T-helper 17 cell (primary cell): ENCODE data around the gene TET1. TPM values are rescaled to one million over a fixed set of nuclear protein-coding genes. Genes with fewer than 3 reads are reported as not detected.

Experiments
- ATAC-seq: fragments of 150-1000 bp; cut with Tn5 transposase; 2 replicates; pipeline ENCODE4 v1.10.0; 2021; ENCODE audit warnings: mild to moderate bottlenecking, moderate library complexity
- DNase-seq, 3 donors: peaks; one replicate each; pipeline versions ENCODE4 v3.0.0 to v3.0.0-alpha.2; 2020 to 2021
- H3K9me3 ChIP-seq: one replicate; pipeline ENCODE4 v1.7.0; 2013; ENCODE audit warnings: low read length, mild to moderate bottlenecking; ENCODE audit not compliant: control insufficient read depth, poor library complexity, severe bottlenecking
- H3K27ac Mint-ChIP-seq: one replicate; pipeline ENCODE4 v1.8.0; 2022; ENCODE audit warnings: mild to moderate bottlenecking, moderate library complexity, mixed read lengths
- H3K27me3 Mint-ChIP-seq: one replicate; pipeline ENCODE4 v1.8.0; 2022; ENCODE audit warnings: mixed read lengths
- H3K36me3 Mint-ChIP-seq: one replicate; pipeline ENCODE4 v1.8.0; 2022; ENCODE audit warnings: low read depth, mixed read lengths
- H3K4me1 Mint-ChIP-seq: one replicate; pipeline ENCODE4 v1.8.0; 2022; ENCODE audit warnings: mild to moderate bottlenecking, mixed read lengths
- H3K4me3 Mint-ChIP-seq: one replicate; pipeline ENCODE4 v1.8.0; 2022; ENCODE audit warnings: mild to moderate bottlenecking, moderate library complexity, mixed read lengths
- total RNA-seq, 4 donors: library from RNA in 2 of 4; stranded (reverse) in 2 of 4; gene quantifications; one replicate each; pipeline ENCODE4 v1.2.3 and lab custom pipeline; 2022 to 2026

The TET1 gene
- total RNA-seq, 2 donors from 2014 or later = 2.2 to 2.8 TPM

DNA sequence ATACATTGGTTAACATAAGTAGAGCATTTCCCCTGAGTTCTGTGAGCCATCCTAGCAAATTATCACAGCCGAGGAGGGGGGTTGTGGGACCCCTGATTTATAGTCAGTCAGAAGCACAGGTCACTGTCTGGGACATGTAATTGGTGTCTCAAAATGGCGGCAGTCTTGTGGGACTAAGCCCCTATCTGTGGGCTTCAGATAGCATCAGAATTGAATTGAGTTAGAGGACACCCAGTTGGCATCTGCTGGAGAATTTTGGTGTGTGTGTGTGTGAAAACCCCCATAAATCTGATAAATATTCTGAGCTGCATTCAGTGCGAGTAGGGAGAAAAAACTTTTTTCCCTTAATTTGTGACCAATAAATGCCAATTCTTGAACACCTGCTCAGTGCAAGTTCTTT lies 6.5 kb upstream of the TET1 start:
- Mint-ChIP-seq H3K4me3 (no peak overlapping the region), H3K27me3 (peaks cover 11% of the 10 kb centered on the region), H3K4me1 (peaks cover 7% of the 10 kb centered on the region), H3K27ac (no peak overlapping the region), H3K36me3 (peaks cover 2% of the 10 kb centered on the region)
- no peaks in the 10 kb centered on the region for H3K9me3 ChIP-seq
- DNase-seq (no peak), ATAC-seq (no peak)

DNA sequence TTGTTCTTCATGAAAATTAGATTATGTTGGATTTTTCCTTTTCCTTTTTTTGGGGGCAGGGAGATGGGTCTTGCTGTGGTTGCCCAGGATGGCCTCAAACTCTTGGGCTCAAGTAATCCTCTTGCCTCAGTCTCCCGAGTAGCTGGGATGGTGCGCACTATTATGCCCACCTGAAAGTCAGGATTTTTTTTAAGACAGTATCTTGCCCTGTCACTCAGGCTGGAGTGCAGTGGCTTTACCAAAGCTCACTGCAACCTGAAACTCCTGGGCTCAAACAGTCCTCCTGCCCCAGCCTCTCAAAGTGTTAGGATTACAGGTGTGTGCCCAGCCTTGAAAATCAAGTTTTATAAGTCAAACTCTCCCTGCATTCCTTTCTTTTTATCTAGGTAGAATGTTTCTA lies 1.7 kb upstream of the TET1 start:
- H3K4me3 Mint-ChIP-seq = no peak overlapping the region
- H3K27ac Mint-ChIP-seq = no peak overlapping the region
- H3K27me3 Mint-ChIP-seq = peaks cover 47% of the 10 kb centered on the region
- H3K4me1 Mint-ChIP-seq = peaks cover 20% of the 10 kb centered on the region
- ATAC-seq (no peak), DNase-seq (no peak)
- H3K36me3 Mint-ChIP-seq = peaks cover 8% of the 10 kb centered on the region
- no peaks in the 10 kb centered on the region for H3K9me3 ChIP-seq

- Mint-ChIP-seq H3K27ac (no peak overlapping the region), H3K36me3 (peaks cover 8% of the 10 kb centered on the region), H3K27me3 (peaks cover 53% of the 10 kb centered on the region), H3K4me1 (peaks cover 20% of the 10 kb centered on the region), H3K4me3 (peak overlapping the region; percentile 19)
- no peaks in the 10 kb centered on the region for H3K9me3 ChIP-seq
- ATAC-seq = no peak
- DNase-seq = no peak
These were observed 886 bp upstream of the TET1 start for GRCh38 chr10:68559251-68559650.

DNA sequence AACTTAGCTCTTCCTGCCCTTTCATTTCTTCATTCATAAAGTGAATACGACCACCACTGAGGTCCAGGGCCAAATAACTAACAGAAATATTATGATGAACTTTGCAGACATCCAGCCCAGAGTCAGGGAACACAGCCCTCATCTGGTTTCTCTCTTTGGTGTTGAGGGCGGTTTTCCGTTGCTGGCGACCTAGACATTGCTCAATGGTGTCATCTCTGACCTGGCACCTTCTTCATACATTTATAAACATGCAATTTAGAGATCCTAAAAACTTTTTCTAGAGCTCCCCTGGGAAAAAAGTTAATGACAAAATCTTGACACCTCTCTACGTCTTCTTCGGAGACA lies 324 bp upstream of the TET1 start:
- H3K9me3 ChIP-seq = no peaks in the 10 kb centered on the region
- no peak overlapping the region for H3K27ac Mint-ChIP-seq
- DNase-seq (no peak), ATAC-seq (peak; percentile 42)
- H3K4me3 Mint-ChIP-seq = peak overlapping the region; percentile 81
- peaks cover 8% of the 10 kb centered on the region for H3K36me3 Mint-ChIP-seq
- peaks cover 59% of the 10 kb centered on the region for H3K27me3 Mint-ChIP-seq
- peaks cover 20% of the 10 kb centered on the region for H3K4me1 Mint-ChIP-seq

DNA sequence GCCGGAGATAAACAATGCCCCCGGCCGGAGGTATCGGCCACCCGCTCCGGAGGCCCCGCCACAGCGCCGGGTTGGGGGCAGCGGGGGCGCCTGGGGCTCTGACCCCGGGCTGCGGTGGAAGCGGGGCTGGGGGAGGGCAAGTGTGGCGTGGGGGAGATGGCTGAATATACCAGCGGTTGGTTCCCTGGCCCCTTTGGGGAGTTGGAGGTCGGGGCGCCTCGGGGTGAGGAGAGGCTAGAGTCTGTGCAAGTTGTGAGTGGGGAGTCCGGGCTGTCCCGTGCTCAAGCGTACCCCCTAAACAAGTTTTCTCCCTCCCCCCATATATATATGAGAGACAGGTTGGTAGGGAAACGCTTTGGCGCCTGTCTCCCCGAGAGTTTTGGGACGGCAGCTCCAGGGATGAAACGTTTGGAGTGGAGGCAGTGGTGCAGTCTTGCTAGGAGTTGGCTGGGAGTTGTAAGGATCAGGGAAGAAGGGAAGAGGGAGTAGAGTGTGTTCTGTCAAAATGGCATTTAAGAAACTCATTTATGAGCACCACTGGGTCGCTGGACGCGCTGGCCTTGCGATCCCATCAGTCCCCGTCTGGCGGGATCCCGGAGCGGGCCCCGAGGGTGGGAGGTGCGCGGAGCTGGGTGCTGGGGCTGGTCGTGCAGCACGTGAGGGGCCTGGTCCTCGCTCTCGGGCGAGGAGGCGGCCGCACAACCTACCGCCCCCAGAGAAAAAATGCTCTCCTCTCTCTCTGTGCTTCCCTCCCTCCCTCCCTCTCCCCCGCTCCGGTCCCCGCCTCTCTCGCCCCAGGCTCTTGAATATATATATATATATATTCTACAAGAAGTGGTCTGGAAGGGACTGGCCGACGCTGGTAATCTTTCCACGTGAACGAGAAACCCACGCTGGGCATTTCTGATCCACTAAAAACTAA lies 1.1 kb downstream of the TET1 start:
- ATAC-seq = peak; percentile 20
- Mint-ChIP-seq H3K36me3 (peaks cover 10% of the 10 kb centered on the region), H3K27ac (peak overlapping the region; percentile 43), H3K4me1 (peaks cover 20% of the 10 kb centered on the region), H3K27me3 (peaks cover 64% of the 10 kb centered on the region), H3K4me3 (peak overlapping the region; percentile 92)
- H3K9me3 ChIP-seq = no peaks in the 10 kb centered on the region
- DNase-seq = no peak

DNA sequence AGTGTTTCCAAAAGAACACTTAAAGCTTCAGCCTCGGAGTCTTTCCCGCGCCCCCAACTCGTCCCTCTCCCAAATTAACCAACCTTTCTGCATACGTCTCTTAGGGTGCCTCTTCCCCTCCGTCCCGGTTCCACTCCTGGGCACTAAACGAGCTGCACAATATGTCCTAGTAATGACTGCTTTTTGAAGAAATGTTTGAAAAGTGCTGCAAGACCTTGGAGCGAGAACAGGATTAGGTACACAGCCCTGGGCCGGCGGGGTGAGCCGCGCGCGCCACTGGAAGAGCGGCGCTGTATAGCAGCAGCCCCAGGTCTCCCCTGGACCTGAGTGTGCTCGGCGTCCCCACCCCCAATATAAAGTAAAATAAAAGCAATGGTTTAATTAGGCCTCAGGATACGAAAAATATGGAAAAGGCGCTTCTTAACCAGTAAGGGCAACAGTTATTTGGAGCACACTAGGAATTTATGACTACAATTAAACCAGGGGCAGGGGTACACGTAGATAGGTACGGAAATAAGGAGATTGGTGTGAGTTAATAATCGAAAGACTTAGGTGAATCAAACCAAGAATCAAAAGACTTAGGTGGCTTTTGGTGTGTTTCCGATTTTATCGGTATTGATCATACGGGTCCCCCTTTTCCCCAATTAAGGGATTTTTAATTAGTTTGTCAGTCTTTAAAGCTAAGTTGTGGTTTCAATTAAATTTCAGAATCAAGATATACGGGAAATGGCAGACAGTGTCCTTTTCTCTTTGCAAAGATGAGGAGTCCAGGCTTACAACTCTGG lies 1.9 kb downstream of the TET1 start:
- Mint-ChIP-seq H3K27me3 (peaks cover 68% of the 10 kb centered on the region), H3K4me1 (peaks cover 23% of the 10 kb centered on the region), H3K4me3 (peak overlapping the region; percentile 88), H3K27ac (no peak overlapping the region), H3K36me3 (peaks cover 10% of the 10 kb centered on the region)
- DNase-seq (no peak), ATAC-seq (no peak)
- H3K9me3 ChIP-seq = no peaks in the 10 kb centered on the region

GRCh38 chr10:68562661-68563570 lies 2.8 kb downstream of the TET1 start:
- H3K4me1 Mint-ChIP-seq = peaks cover 23% of the 10 kb centered on the region
- no peak for ATAC-seq

DNA sequence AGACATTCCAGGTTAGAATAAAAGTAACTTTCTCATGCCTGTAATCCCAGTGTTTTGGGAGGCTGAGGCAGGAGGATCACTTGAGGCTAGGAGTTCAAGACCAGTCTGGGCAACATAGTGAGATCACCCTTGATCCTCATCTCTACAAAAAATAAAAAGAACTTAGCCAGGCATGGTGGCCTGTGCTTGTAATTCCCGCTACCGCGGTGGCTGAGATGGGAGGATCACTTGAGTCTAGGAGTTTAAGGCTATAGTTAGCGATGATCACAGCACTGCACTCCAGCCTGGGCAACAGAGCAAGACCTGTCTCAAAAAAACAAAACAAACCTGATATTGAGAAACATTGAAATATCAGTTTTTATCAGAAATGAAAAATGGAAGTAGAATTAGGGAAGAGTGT lies 4.6 kb downstream of the TET1 start:
- no peak for DNase-seq
- Mint-ChIP-seq H3K4me1 (peaks cover 22% of the 10 kb centered on the region), H3K27ac (peak overlapping the region; percentile 24), H3K36me3 (peaks cover 10% of the 10 kb centered on the region), H3K4me3 (peak overlapping the region; percentile 67), H3K27me3 (peaks cover 56% of the 10 kb centered on the region)
- no peak for ATAC-seq
- H3K9me3 ChIP-seq = no peaks in the 10 kb centered on the region

More at GRCh38 chr10:68562661-68563570, 2.8 kb downstream of the TET1 start:
- no peak overlapping the region for H3K27ac Mint-ChIP-seq
- DNase-seq = no peak
- no peaks in the 10 kb centered on the region for H3K9me3 ChIP-seq
- H3K36me3 Mint-ChIP-seq = peaks cover 10% of the 10 kb centered on the region
- H3K27me3 Mint-ChIP-seq = peaks cover 66% of the 10 kb centered on the region
- peak overlapping the region; percentile 63 for H3K4me3 Mint-ChIP-seq

DNA sequence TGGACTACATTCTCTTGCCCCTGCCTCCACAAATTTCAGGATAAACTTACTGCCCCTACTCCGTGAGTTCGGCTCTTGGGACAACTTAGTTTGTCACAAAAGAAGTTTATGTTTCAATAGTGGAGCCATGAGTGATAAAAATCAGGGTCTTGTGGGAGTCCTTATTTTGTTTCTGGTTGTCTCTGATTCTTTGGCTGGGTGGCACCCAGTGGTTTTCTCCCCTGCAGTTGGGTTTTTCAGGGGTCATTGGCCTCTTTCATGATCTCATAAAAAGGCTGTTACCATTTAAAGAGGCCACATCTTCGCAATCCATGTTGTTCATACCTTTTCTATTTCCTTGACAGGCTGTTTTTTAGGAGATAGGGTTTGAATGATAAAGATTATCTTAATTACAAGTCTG lies 5.5 kb downstream of the TET1 start:
- Mint-ChIP-seq H3K27ac (no peak overlapping the region), H3K4me3 (no peak overlapping the region), H3K4me1 (peaks cover 20% of the 10 kb centered on the region), H3K36me3 (peaks cover 7% of the 10 kb centered on the region), H3K27me3 (peaks cover 53% of the 10 kb centered on the region)
- DNase-seq (no peak), ATAC-seq (no peak)
- H3K9me3 ChIP-seq = no peaks in the 10 kb centered on the region

DNA sequence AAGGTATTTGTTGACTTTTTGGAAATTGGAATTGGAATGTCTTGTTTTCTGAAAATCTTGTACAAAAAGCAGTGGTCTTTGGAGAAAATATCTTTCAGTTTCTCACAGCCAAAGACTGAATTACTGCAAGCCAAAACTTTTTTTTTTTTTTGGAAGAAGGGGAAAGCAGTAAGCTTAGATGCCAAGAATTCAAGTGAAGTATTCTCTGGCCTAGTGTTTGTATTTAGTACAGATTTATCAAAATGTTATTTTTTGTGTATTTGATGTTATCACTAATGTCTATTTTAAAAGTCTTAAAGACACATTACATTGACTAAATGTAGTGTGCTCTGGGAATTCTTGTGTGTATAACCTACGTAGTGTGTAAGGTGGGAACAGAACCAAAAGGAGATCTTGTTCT lies 6.2 kb downstream of the TET1 start:
- Mint-ChIP-seq H3K36me3 (peaks cover 5% of the 10 kb centered on the region), H3K27ac (no peak overlapping the region), H3K4me1 (peaks cover 16% of the 10 kb centered on the region), H3K27me3 (peaks cover 48% of the 10 kb centered on the region), H3K4me3 (no peak overlapping the region)
- ATAC-seq (no peak), DNase-seq (no peak)
- no peaks in the 10 kb centered on the region for H3K9me3 ChIP-seq

GRCh38 chr10:68566955-68567354 lies 6.8 kb downstream of the TET1 start:
- Mint-ChIP-seq H3K4me3 (no peak overlapping the region), H3K27me3 (peaks cover 42% of the 10 kb centered on the region), H3K4me1 (peaks cover 13% of the 10 kb centered on the region), H3K36me3 (peaks cover 5% of the 10 kb centered on the region), H3K27ac (no peak overlapping the region)
- no peak for DNase-seq
- H3K9me3 ChIP-seq = no peaks in the 10 kb centered on the region
- ATAC-seq = no peak

GRCh38 chr10:68572151-68572550 lies 12.0 kb downstream of the TET1 start:
- H3K4me3 Mint-ChIP-seq = no peak overlapping the region

GRCh38 chr10:68574051-68574450 lies 13.9 kb downstream of the TET1 start:
- H3K9me3 ChIP-seq = no peaks in the 10 kb centered on the region
- Mint-ChIP-seq H3K4me3 (no peak overlapping the region), H3K27me3 (no peaks in the 10 kb centered on the region), H3K36me3 (no peaks in the 10 kb centered on the region), H3K4me1 (peaks cover 11% of the 10 kb centered on the region), H3K27ac (no peak overlapping the region)
- no peak for DNase-seq
- ATAC-seq = no peak

More at GRCh38 chr10:68572151-68572550, 12.0 kb downstream of the TET1 start:
- Mint-ChIP-seq H3K27me3 (peaks cover 6% of the 10 kb centered on the region), H3K36me3 (no peaks in the 10 kb centered on the region), H3K27ac (no peak overlapping the region), H3K4me1 (peaks cover 11% of the 10 kb centered on the region)
- no peaks in the 10 kb centered on the region for H3K9me3 ChIP-seq
- DNase-seq (no peak), ATAC-seq (no peak)
